IMR-90 (cell line): ENCODE results near the gene KATNAL2.
A peak's percentile ranks its signal among the peaks of the same experiment; 100 is the strongest.

ENCODE experiments used
- BHLHE40 ChIP-seq: fragments of 150-350 bp; IDR thresholded peaks from 2 replicates; pipeline ENCODE4 v1.6.1; 2016; ENCODE audit warnings: mild to moderate bottlenecking, low read depth, low read length
- CEBPB ChIP-seq: IDR thresholded peaks from 2 replicates; pipeline ENCODE4 v1.6.1; 2012; ENCODE audit warnings: low read depth, low read length, improper control_type of control experiment
- CHD1 ChIP-seq: IDR thresholded peaks from 2 replicates; pipeline ENCODE4 v1.6.1; 2012; ENCODE audit warnings: low read depth, low read length, improper control_type of control experiment
- FOS ChIP-seq: fragments of 150-350 bp; IDR thresholded peaks from 2 replicates; pipeline ENCODE4 v1.6.1; 2016; ENCODE audit warnings: low read depth, low read length
- MAFK ChIP-seq: IDR thresholded peaks from 2 replicates; pipeline ENCODE4 v1.6.1; 2012; ENCODE audit warnings: low read depth, low read length, improper control_type of control experiment
- MXI1 ChIP-seq: IDR thresholded peaks from 2 replicates; pipeline ENCODE4 v1.6.1; 2012; ENCODE audit warnings: low read depth, mild to moderate bottlenecking, low read length, moderate library complexity, borderline replicate concordance
- POLR2A ChIP-seq: IDR thresholded peaks from 2 replicates; pipeline ENCODE4 v1.6.1; 2012; ENCODE audit warnings: mild to moderate bottlenecking, low read depth, low read length
- RAD21 ChIP-seq: IDR thresholded peaks from 2 replicates; pipeline ENCODE4 v1.6.1; 2012; ENCODE audit warnings: low read length, improper control_type of control experiment
- RCOR1 ChIP-seq: IDR thresholded peaks from 2 replicates; pipeline ENCODE4 v1.6.1; 2012; ENCODE audit warnings: mild to moderate bottlenecking, low read length, improper control_type of control experiment; ENCODE audit not compliant: insufficient replicate concordance
- RFX5 ChIP-seq: IDR thresholded peaks from 2 replicates; pipeline ENCODE4 v1.8.0; 2012; ENCODE audit warnings: low read depth, mild to moderate bottlenecking, low read length, moderate library complexity
- SMC3 ChIP-seq: fragments of 150-350 bp; IDR thresholded peaks from 2 replicates; pipeline ENCODE4 v1.6.1; 2016; ENCODE audit warnings: low read depth, mild to moderate bottlenecking, antibody characterized with exemption, low read length, moderate library complexity
- TF ChIP-seq, protein P1 (sequence below): conservative IDR thresholded peaks from 2 replicates; pipeline ENCODE4 v1.5.1; 2012; ENCODE audit warnings: mild to moderate bottlenecking, low read depth, low read length, improper control_type of control experiment

DNA sequence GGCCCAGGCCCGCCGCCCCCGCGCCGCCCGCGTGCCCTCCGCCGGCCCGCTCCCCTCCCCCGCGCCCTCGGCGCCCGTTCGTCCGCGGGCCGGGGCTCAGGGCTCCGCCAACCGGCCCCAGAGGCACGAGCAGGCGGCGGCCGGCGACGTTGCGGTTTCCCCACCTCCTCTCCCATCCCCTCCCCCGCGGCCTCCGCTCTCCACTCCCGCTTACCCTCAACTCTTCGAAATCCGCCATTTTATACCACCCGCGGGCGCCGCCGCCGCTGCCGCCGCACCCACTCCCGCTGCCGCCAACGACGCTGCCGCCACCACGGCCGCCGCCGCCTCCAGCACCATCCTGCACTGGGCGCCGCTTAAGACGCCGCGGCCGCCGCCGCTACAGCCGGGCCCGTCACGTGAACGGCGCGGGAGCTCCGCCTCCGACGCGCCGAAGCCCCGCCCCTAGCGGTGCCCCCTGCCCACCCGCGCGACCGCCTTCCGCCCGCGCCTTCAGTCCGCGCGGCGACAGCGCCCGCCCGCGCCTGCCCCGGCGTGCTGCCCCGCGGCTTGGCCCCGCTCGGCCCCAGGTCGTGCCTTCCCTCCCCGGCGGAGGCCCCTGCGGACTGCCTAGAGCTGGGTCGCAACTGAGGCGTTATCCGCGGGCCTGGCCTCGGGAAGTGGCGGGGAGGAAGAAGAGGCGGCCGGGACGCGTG is at the start of gene KATNAL2, which contains the start of gene PIAS2:
- TF ChIP-seq CEBPB: no peak
- TF ChIP-seq, protein P1, sequence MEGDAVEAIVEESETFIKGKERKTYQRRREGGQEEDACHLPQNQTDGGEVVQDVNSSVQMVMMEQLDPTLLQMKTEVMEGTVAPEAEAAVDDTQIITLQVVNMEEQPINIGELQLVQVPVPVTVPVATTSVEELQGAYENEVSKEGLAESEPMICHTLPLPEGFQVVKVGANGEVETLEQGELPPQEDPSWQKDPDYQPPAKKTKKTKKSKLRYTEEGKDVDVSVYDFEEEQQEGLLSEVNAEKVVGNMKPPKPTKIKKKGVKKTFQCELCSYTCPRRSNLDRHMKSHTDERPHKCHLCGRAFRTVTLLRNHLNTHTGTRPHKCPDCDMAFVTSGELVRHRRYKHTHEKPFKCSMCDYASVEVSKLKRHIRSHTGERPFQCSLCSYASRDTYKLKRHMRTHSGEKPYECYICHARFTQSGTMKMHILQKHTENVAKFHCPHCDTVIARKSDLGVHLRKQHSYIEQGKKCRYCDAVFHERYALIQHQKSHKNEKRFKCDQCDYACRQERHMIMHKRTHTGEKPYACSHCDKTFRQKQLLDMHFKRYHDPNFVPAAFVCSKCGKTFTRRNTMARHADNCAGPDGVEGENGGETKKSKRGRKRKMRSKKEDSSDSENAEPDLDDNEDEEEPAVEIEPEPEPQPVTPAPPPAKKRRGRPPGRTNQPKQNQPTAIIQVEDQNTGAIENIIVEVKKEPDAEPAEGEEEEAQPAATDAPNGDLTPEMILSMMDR: no peak
- peak; percentile 79 for TF ChIP-seq POLR2A
- TF ChIP-seq RFX5: no peak
- TF ChIP-seq BHLHE40: peak; percentile 69; the same call in 1 of the 2 replicates
- no peak for TF ChIP-seq MXI1
- no peak for TF ChIP-seq SMC3
- TF ChIP-seq RCOR1: no peak
- TF ChIP-seq CHD1: no peak
- TF ChIP-seq RAD21: no peak
- no peak for TF ChIP-seq FOS
- TF ChIP-seq MAFK: no peak
